Fibroblast of skin of back (primary cell): Measurements from ENCODE around the gene NTRK2.

Experiments used
- DNase-seq: peaks from one replicate; pipeline ENCODE4 v3.0.0-alpha.2; 2013

The NTRK2 gene

GRCh38 chr9:84988621-84989020 lies 319.1 kb downstream of the NTRK2 start:
- no peak for DNase-seq

GRCh38 chr9:84990416-84990815 lies 320.9 kb downstream of the NTRK2 start:
- DNase-seq = no peak

GRCh38 chr9:84990850-84991513 lies 321.5 kb downstream of the NTRK2 start:
- DNase-seq = no peak

GRCh38 chr9:84991514-84991870 lies 322.0 kb downstream of the NTRK2 start:
- no peak for DNase-seq

GRCh38 chr9:84992381-84992780 lies 322.9 kb downstream of the NTRK2 start:
- no peak for DNase-seq

- no peak for DNase-seq
Measured at GRCh38 chr9:84993105-84993504, 323.6 kb downstream of the NTRK2 start.

GRCh38 chr9:84996029-84996428 lies 326.5 kb downstream of the NTRK2 start:
- DNase-seq = no peak

GRCh38 chr9:84996716-84997115 lies 327.2 kb downstream of the NTRK2 start:
- DNase-seq = no peak

- no peak for DNase-seq
Measured at GRCh38 chr9:84997472-84997871, 327.9 kb downstream of the NTRK2 start.

- DNase-seq = no peak
Measured at GRCh38 chr9:84998639-84999038, 329.1 kb downstream of the NTRK2 start.

- DNase-seq = no peak
Measured at GRCh38 chr9:84999788-85000187, 330.3 kb downstream of the NTRK2 start.

GRCh38 chr9:85001925-85002324 lies 332.4 kb downstream of the NTRK2 start:
- DNase-seq = no peak

GRCh38 chr9:85004818-85005413 lies 335.4 kb downstream of the NTRK2 start:
- DNase-seq = peak; percentile 72

- DNase-seq = no peak
Measured at GRCh38 chr9:85007748-85008147, 338.2 kb downstream of the NTRK2 start.

GRCh38 chr9:85008215-85008614 lies 338.7 kb downstream of the NTRK2 start:
- DNase-seq = no peak

GRCh38 chr9:85009251-85009650 lies 339.7 kb downstream of the NTRK2 start:
- DNase-seq = no peak

GRCh38 chr9:85013703-85014102 lies 344.2 kb downstream of the NTRK2 start:
- DNase-seq = no peak

GRCh38 chr9:85014292-85014691 lies 344.8 kb downstream of the NTRK2 start:
- DNase-seq = no peak

GRCh38 chr9:85016384-85017006 lies 347.0 kb downstream of the NTRK2 start:
- DNase-seq = peak; percentile 36

- DNase-seq = no peak
Measured at GRCh38 chr9:85020791-85021190, 351.3 kb downstream of the NTRK2 start.

- no peak for DNase-seq
Measured at GRCh38 chr9:85021686-85022085, 352.2 kb downstream of the NTRK2 start.

GRCh38 chr9:85024374-85024773 lies 354.8 kb downstream of the NTRK2 start:
- no peak for DNase-seq

- no peak for DNase-seq
Measured at GRCh38 chr9:85025638-85026037, 356.1 kb downstream of the NTRK2 start.

GRCh38 chr9:85027870-85028269 lies 358.3 kb downstream of the NTRK2 start:
- no peak for DNase-seq
